ENCODE data around the gene NR3C2. TPM values are rescaled to one million over a fixed set of nuclear protein-coding genes. Genes with fewer than 3 reads are reported as not detected.
A peak's percentile ranks its signal among the peaks of the same experiment; 100 is the strongest.

NR3C2 gene
- polyA plus RNA-seq, 3 donors: 0.09 to 0.27 (median 0.20) TPM

DNA sequence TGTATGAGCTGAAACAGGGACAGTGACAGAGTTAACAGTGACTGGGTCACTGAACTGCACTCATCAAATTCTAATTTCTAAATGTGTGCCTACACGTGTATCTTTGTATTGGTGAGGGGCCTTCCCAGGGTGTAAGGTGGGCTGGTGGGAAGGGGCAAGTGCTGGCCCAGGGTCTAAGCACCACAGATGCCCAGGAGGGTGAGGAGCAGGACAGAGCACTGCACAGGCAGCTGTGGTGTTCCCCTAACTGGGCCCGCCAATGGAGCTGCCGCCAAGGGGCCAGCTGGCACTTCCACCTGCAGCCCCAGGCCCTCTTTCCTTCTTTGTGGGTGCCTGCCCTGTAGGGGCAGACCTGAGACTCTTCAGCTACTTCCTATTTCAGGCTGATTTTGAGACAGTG lies 360.5 kb downstream of the NR3C2 start:
- no peaks in the 10 kb centered on the region for H3K4me1 Mint-ChIP-seq
- no peaks in the 10 kb centered on the region for H3K36me3 ChIP-seq (replicated peaks in 1 of 2; ENCODE audit: control insufficient read depth in 1 of 2, insufficient read depth in 2 of 2, low read length in 2 of 2)
- no peaks in the 10 kb centered on the region for H3K4me1 ChIP-seq (ENCODE audit: control insufficient read depth in 1 of 2, insufficient read depth in 2 of 2, low read length in 2 of 2)
- H3K4me3 Mint-ChIP-seq: no peak overlapping the region
- no peak overlapping the region for H3K9ac ChIP-seq (ENCODE audit: insufficient read depth, low read length, poor library complexity, severe bottlenecking)
- WGBS (ENCODE audit: insufficient coverage): 100% methylated on average over 3 of the region's 3 CpGs
- no peak overlapping the region for H3K27ac ChIP-seq (ENCODE audit: low read depth in 1 of 2, low read length in 2 of 2)
- H3K4me2 ChIP-seq (replicated peaks; ENCODE audit: extremely low read depth, low read length, poor library complexity, severe bottlenecking): no peak overlapping the region
- intact Hi-C loops (cut with micrococcal nuclease): no loop called here
- no peaks in the 10 kb centered on the region for H4K20me1 ChIP-seq (ENCODE audit: insufficient read depth, low read length)
- peaks cover 4 to 15% of the 10 kb centered on the region in 2 donors for H3K36me3 Mint-ChIP-seq
- no peak overlapping the region for H3K4me3 ChIP-seq (replicated peaks in 1 of 3; ENCODE audit: low read depth in 2 of 3, low read length in 3 of 3)
- H3K79me2 ChIP-seq (ENCODE audit: insufficient read depth, low read length): no peaks in the 10 kb centered on the region
- TF ChIP-seq, protein P1, sequence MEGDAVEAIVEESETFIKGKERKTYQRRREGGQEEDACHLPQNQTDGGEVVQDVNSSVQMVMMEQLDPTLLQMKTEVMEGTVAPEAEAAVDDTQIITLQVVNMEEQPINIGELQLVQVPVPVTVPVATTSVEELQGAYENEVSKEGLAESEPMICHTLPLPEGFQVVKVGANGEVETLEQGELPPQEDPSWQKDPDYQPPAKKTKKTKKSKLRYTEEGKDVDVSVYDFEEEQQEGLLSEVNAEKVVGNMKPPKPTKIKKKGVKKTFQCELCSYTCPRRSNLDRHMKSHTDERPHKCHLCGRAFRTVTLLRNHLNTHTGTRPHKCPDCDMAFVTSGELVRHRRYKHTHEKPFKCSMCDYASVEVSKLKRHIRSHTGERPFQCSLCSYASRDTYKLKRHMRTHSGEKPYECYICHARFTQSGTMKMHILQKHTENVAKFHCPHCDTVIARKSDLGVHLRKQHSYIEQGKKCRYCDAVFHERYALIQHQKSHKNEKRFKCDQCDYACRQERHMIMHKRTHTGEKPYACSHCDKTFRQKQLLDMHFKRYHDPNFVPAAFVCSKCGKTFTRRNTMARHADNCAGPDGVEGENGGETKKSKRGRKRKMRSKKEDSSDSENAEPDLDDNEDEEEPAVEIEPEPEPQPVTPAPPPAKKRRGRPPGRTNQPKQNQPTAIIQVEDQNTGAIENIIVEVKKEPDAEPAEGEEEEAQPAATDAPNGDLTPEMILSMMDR (IDR thresholded peaks at IDR 0.05): no peak
- H3K9me3 Mint-ChIP-seq: peaks cover 15 to 33% (median 21%) of the 10 kb centered on the region in 7 donors
- H3K27ac Mint-ChIP-seq: peak overlapping the region in 1 of 7 donors; percentile 7
- no peaks in the 10 kb centered on the region for H3K27me3 Mint-ChIP-seq (ENCODE audit: low read depth in 3 of 3)
- no peaks in the 10 kb centered on the region for H3K27me3 ChIP-seq (ENCODE audit: control insufficient read depth in 2 of 2, insufficient read depth in 2 of 2, low read length in 2 of 2)
- no peak for DNase-seq
- H3K9me3 ChIP-seq (replicated peaks in 1 of 2; ENCODE audit: control insufficient read depth in 1 of 2, insufficient read depth in 1 of 2, low read length in 2 of 2): peaks cover 8 to 22% of the 10 kb centered on the region in 2 donors
- H2AFZ ChIP-seq (ENCODE audit: insufficient read depth, low read depth, low read length, poor library complexity, severe bottlenecking): no peak overlapping the region

DNA sequence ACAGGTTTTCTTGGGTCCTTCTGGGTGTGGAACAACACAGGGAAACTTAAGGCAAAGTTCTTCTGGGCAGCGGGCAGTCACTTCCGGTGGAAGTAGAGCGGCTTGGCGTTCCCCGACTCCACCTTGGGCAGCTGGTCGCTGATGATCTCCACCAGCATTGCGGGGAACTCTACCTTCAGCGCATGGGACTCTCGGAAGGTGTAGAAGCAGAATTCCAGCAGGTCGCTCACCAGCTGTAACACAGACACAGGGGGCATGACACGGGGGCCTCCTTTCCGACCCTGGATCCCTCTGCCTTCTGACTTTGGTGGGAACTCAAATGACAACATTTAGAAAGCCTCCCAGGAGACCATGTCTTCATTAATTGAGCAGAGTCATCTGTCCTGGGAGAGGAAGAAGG lies 360.9 kb downstream of the NR3C2 start:
- no peak overlapping the region for H3K4me3 Mint-ChIP-seq
- DNase-seq: no peak
- H3K4me1 ChIP-seq (ENCODE audit: control insufficient read depth in 1 of 2, insufficient read depth in 2 of 2, low read length in 2 of 2): no peaks in the 10 kb centered on the region
- H3K4me1 Mint-ChIP-seq: no peaks in the 10 kb centered on the region
- H3K36me3 Mint-ChIP-seq: peaks cover 4 to 15% of the 10 kb centered on the region in 2 donors
- H3K79me2 ChIP-seq (ENCODE audit: insufficient read depth, low read length): no peaks in the 10 kb centered on the region
- H3K27me3 Mint-ChIP-seq (ENCODE audit: low read depth in 3 of 3): no peaks in the 10 kb centered on the region
- no peak overlapping the region for H2AFZ ChIP-seq (ENCODE audit: insufficient read depth, low read depth, low read length, poor library complexity, severe bottlenecking)
- intact Hi-C loops (cut with micrococcal nuclease): no loop called here
- H3K36me3 ChIP-seq (replicated peaks in 1 of 2; ENCODE audit: control insufficient read depth in 1 of 2, insufficient read depth in 2 of 2, low read length in 2 of 2): no peaks in the 10 kb centered on the region
- H3K9ac ChIP-seq (ENCODE audit: insufficient read depth, low read length, poor library complexity, severe bottlenecking): no peak overlapping the region
- H3K27me3 ChIP-seq (ENCODE audit: control insufficient read depth in 2 of 2, insufficient read depth in 2 of 2, low read length in 2 of 2): no peaks in the 10 kb centered on the region
- TF ChIP-seq, protein P1 (IDR thresholded peaks at IDR 0.05): no peak
- H3K9me3 ChIP-seq (replicated peaks in 1 of 2; ENCODE audit: control insufficient read depth in 1 of 2, insufficient read depth in 1 of 2, low read length in 2 of 2): peaks cover 8 to 22% of the 10 kb centered on the region in 2 donors
- no peak overlapping the region for H3K4me2 ChIP-seq (replicated peaks; ENCODE audit: extremely low read depth, low read length, poor library complexity, severe bottlenecking)
- no peak overlapping the region for H3K4me3 ChIP-seq (replicated peaks in 1 of 3; ENCODE audit: low read depth in 2 of 3, low read length in 3 of 3)
- H4K20me1 ChIP-seq (ENCODE audit: insufficient read depth, low read length): no peaks in the 10 kb centered on the region
- H3K27ac Mint-ChIP-seq: no peak overlapping the region
- WGBS (ENCODE audit: insufficient coverage): 99% methylated on average over 7 of the region's 12 CpGs
- H3K9me3 Mint-ChIP-seq: peaks cover 15 to 33% (median 24%) of the 10 kb centered on the region in 7 donors
- H3K27ac ChIP-seq (ENCODE audit: low read depth in 1 of 2, low read length in 2 of 2): no peak overlapping the region
